NB4 (cell line): ENCODE results near the gene EGLN3.
"Not testable (repeated sequence)": the region's sequence is repeated elsewhere in the genome, so short reads cannot be mapped to it uniquely, and the experiment has no call there.

ENCODE experiments used
- DNase-seq: peaks from one replicate; pipeline ENCODE4 v3.0.0; 2010; ENCODE audit warnings: low read depth
- H3K4me3 ChIP-seq: one replicate; pipeline ENCODE4 v1.5.1; 2011; ENCODE audit warnings: mild to moderate bottlenecking, low read depth, low read length, moderate library complexity
- CTCF ChIP-seq: IDR thresholded peaks from one replicate; pipeline ENCODE4 v1.5.1; 2012; ENCODE audit warnings: low read depth, low read length
- MAX ChIP-seq: IDR thresholded peaks from 2 replicates; pipeline ENCODE4 v1.6.1; 2011; ENCODE audit warnings: low read depth, low read length
- MYC ChIP-seq: IDR thresholded peaks from 2 replicates; pipeline ENCODE4 v1.6.1; 2011; ENCODE audit warnings: low read depth, low read length
- POLR2A ChIP-seq: IDR thresholded peaks from 2 replicates; pipeline ENCODE4 v1.6.1; 2011; ENCODE audit warnings: mild to moderate bottlenecking; ENCODE audit not compliant: insufficient read length; ENCODE audit errors: extremely low read depth

The EGLN3 gene

GRCh38 chr14:33932033-33932432 lies 18.8 kb downstream of the EGLN3 start:
- H3K4me3 ChIP-seq: no peak overlapping the region
- DNase-seq: no peak
- TF ChIP-seq MAX (no peak), POLR2A (no peak), CTCF (no peak), MYC (no peak)

GRCh38 chr14:33931461-33931860 lies 19.4 kb downstream of the EGLN3 start:
- H3K4me3 ChIP-seq: no peak overlapping the region
- no peak for TF ChIP-seq POLR2A
- no peak for TF ChIP-seq MAX
- TF ChIP-seq CTCF: no peak
- no peak for TF ChIP-seq MYC
- no peak for DNase-seq

GRCh38 chr14:33930439-33930838 lies 20.4 kb downstream of the EGLN3 start:
- H3K4me3 ChIP-seq: no peak overlapping the region
- TF ChIP-seq MYC: no peak
- TF ChIP-seq POLR2A: no peak
- TF ChIP-seq CTCF: no peak
- TF ChIP-seq MAX: no peak
- no peak for DNase-seq

- H3K4me3 ChIP-seq: no peak overlapping the region
- DNase-seq: no peak
- TF ChIP-seq CTCF (no peak), MYC (no peak), POLR2A (no peak), MAX (no peak)
These were observed 21.0 kb downstream of the EGLN3 start for GRCh38 chr14:33929799-33930408.

GRCh38 chr14:33928895-33929294 lies 22.0 kb downstream of the EGLN3 start:
- TF ChIP-seq MAX (no peak), MYC (no peak), CTCF (no peak), POLR2A (no peak)
- DNase-seq: no peak

GRCh38 chr14:33927944-33928343 lies 22.9 kb downstream of the EGLN3 start:
- no peak overlapping the region for H3K4me3 ChIP-seq
- no peak for TF ChIP-seq CTCF
- TF ChIP-seq MYC: no peak
- no peak for TF ChIP-seq MAX
- TF ChIP-seq POLR2A: no peak
- no peak for DNase-seq

More at GRCh38 chr14:33928895-33929294, 22.0 kb downstream of the EGLN3 start:
- no peak overlapping the region for H3K4me3 ChIP-seq

GRCh38 chr14:33926967-33927366 lies 23.9 kb downstream of the EGLN3 start:
- not testable (repeated sequence) for H3K4me3 ChIP-seq, DNase-seq
